Tibial nerve (tissue), 4 donors: Measurements from ENCODE around the gene GPR37.

Experiments
- EP300 ChIP-seq, 2 donors: sonication (generic); formaldehyde crosslinking; IDR thresholded peaks; one replicate each; pipeline ENCODE4 v1.6.1; 2017; ENCODE audit warnings: antibody characterized with exemption in 2 of 2, mild to moderate bottlenecking in 1 of 2
- POLR2A ChIP-seq, 2 donors: fragments of 450-650 bp; IDR thresholded peaks; one replicate each; pipeline ENCODE4 v1.6.1; 2017; ENCODE audit warnings: antibody characterized with exemption in 2 of 2, mild to moderate bottlenecking in 2 of 2, moderate library complexity in 2 of 2
- TF ChIP-seq, protein P1 (sequence below), 5 experiments: fragments of 200-600 bp in 3 of 5; fragments of 450-650 bp in 2 of 5; sonication (generic) in 3 of 5; IDR thresholded peaks; one replicate each; pipeline ENCODE4 v1.5.1; 2016 to 2019; ENCODE audit warnings: antibody characterized with exemption in 5 of 5, mild to moderate bottlenecking in 3 of 5, moderate library complexity in 2 of 5

- TF ChIP-seq, protein P1, sequence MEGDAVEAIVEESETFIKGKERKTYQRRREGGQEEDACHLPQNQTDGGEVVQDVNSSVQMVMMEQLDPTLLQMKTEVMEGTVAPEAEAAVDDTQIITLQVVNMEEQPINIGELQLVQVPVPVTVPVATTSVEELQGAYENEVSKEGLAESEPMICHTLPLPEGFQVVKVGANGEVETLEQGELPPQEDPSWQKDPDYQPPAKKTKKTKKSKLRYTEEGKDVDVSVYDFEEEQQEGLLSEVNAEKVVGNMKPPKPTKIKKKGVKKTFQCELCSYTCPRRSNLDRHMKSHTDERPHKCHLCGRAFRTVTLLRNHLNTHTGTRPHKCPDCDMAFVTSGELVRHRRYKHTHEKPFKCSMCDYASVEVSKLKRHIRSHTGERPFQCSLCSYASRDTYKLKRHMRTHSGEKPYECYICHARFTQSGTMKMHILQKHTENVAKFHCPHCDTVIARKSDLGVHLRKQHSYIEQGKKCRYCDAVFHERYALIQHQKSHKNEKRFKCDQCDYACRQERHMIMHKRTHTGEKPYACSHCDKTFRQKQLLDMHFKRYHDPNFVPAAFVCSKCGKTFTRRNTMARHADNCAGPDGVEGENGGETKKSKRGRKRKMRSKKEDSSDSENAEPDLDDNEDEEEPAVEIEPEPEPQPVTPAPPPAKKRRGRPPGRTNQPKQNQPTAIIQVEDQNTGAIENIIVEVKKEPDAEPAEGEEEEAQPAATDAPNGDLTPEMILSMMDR (IDR thresholded peaks at IDR 0.05), result no peak
- TF ChIP-seq POLR2A (IDR thresholded peaks at IDR 0.05), result no peak
- no peak for TF ChIP-seq EP300 (IDR thresholded peaks at IDR 0.05)
Measured at GRCh38 chr7:124792696-124793095, 27.1 kb upstream of the GPR37 start.
